GM18861 (cell line): ENCODE data around the gene FMO4.
"Not testable (repeated sequence)": the region's sequence is repeated elsewhere in the genome, so short reads cannot be mapped to it uniquely, and the experiment has no call there.

ENCODE experiments used
- ATAC-seq: cut with Tn5 transposase; IDR thresholded peaks from one replicate; pipeline ENCODE4 v1.9.1; 2021; ENCODE audit not compliant: unreplicated experiment

Gene FMO4

DNA sequence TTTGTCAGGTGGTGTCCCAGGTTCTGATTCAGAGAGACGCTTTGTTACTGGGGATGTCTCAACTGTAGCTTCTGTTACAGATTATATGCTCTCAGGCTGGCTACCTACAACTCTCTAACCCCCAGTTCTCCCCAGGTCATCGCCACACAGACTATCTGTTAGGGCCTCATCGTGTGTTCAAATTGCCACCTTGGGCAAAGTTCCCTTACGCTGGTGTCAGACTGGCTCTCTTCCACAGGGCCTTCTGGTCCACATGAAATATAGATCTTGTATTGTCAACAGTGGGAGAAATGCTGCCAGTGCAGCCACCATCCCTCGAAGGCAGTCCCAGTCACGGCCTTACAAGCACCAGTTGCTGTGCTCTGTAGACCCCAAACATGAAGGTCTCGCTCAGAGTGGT is 15.3 kb downstream of the FMO4 start:
- ATAC-seq: no peak

- no peak for ATAC-seq
These were observed 20.1 kb downstream of the FMO4 start for GRCh38 chr1:171334024-171334640.

- no peak for ATAC-seq
These were observed 22.0 kb downstream of the FMO4 start for GRCh38 chr1:171335964-171336363.

DNA sequence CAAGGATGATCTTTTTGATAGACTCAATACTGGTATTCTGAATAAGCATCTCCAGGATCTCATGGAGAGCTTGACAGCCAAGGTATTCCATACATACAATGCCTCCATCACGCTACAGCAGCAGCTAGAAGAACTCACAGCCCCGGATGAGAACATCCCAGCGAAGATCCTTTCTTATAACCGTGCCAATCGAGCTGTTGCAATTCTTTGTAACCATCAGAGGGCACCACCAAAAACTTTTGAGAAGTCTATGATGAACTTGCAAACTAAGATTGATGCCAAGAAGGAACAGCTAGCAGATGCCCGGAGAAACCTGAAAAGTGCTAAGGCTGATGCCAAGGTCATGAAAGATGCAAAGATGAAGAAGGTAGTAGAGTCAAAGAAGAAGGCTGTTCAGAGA is 25.4 kb downstream of the FMO4 start:
- not testable (repeated sequence) for ATAC-seq

GRCh38 chr1:171343727-171344472 is 29.9 kb downstream of the FMO4 start:
- ATAC-seq: no peak

GRCh38 chr1:171344473-171344820 is 30.5 kb downstream of the FMO4 start:
- ATAC-seq: no peak

DNA sequence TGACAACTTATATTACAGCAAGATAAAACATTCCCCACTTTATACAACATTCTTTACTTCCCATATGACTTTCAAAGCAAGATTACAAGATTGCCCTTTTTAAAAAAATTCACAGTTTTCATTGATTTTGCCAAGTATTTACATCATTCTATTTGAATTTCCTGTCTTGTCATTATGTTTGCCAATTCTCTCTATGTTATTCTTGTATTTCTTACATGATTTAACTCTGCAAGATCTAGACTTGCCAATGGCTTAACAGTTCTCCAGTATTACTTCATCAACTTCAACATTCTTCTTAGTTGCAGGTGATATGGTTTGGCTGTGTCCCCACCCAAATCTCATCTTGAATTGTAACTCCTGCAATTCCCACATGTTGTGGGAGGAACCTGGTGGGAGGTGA is 31.6 kb downstream of the FMO4 start:
- ATAC-seq: no peak

DNA sequence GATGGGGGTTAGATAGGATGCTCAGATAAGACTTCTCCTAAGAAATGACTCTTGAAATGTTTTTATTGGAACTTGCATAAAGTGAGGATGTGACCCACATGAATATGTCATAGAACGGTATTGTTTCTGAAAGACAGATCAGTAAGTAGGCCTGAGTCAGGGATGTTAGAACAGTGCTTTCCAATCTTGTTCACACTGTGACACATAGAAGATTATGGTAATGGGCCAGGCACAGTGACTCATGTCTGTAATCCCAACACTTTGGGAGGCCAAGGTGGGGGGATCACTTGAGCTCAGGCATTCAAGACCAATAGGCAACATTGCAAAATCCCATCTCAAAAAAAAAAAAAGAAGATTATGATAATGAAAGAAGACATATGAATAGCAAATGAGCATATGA is 32.9 kb downstream of the FMO4 start:
- ATAC-seq: no peak

DNA sequence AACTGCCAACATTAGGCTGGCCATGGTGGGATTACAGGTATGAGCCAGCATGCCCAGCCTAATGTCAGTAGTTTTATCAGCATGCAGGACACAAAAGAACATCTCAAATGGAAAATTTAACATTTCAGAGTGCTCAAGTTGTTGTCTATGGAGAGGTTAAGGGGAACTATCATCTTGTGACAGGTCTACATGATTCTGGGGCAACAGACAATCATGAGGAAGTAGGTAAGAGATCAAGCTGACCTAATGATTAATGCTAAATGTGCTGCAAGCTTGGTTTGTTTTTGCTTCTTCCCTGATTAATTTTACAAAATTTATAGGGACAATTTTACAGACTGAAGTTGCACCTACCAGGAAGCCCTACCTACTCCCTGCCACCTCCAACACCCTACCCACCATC is 36.6 kb downstream of the FMO4 start:
- ATAC-seq: no peak

DNA sequence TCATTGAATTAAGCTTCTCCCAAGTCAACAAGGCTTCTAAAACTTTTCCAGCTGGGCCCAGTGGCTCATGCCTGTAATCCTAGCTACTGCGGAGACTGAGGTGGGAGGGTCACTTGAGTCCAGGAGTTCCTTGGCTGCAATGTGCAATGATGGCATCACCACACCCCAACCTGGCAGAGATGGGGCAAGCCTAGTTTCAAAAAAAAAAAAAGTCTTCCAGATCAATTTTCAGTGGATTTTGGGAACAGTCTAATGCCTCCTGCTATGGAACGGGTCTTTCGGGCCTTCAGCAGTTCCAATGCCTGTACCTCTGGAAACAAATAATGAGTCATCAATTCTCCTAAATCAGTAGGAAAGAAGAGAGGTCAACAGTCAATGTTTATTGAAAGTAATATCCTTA is 38.0 kb downstream of the FMO4 start:
- no peak for ATAC-seq

GRCh38 chr1:171352554-171352953 is 38.6 kb downstream of the FMO4 start:
- ATAC-seq: no peak

- ATAC-seq: no peak
These were observed 41.7 kb downstream of the FMO4 start for GRCh38 chr1:171355727-171356126.

GRCh38 chr1:171357179-171357578 is 43.2 kb downstream of the FMO4 start:
- ATAC-seq: no peak

GRCh38 chr1:171359355-171359648 is 45.3 kb downstream of the FMO4 start:
- ATAC-seq: not testable (repeated sequence)

DNA sequence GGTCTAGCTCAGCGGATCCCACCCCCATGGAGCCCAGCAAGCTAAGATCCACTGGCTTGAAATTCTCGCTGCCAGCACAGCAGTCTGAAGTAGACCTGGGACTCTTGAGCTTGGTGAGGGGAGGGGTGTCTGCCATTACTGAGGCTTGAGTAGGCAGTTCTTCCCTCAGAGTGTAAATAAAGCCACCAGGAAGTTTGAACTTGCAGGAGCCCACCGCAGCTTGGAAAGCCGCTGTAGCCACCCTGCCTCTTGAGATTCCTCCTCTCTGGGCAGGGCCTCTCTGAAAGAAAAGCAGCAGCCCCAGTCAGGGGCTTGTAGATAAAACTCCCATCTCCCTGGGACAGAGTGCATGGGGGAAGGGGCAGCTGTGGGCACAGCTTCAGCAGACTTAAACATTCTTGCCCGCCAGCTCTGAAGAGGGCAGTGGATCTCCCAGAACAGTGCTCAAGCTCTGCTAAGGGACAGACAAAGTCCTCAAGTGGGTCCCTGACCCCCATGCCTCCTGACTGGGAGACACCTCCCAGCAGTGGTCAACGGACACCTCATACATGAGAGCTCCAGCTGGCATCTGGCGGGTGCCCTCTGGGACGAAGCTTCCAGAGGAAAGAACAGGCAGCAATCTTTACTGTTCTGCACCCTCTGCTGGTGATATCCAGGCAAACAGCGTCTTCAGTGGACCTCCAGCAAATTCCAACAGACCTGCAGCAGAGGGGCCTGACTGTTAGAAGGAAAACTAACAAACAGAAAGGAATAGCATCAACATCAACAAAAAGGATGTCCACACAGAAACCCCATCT is 45.9 kb downstream of the FMO4 start:
- ATAC-seq: not testable (repeated sequence)

DNA sequence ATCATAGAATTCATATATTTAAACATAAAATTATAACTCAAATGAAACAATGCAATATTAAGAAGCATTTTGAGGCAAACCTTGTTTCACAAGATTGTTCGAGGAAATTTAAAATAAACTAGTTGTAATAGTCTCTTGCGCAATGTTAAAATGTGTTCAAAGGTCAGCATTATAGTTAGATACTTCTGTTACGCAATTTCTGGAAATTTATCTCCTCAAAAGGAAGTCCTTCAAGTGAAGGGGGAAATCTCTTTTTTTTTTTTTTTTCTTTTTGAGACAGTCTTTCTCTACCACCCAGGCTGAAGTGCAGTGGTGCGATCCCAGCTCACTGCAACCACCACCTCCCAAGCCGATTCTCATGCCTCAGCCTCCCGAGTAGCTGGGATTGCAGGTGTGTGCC is 52.1 kb downstream of the FMO4 start:
- ATAC-seq: no peak

GRCh38 chr1:171366816-171367215 is 52.8 kb downstream of the FMO4 start:
- no peak for ATAC-seq

DNA sequence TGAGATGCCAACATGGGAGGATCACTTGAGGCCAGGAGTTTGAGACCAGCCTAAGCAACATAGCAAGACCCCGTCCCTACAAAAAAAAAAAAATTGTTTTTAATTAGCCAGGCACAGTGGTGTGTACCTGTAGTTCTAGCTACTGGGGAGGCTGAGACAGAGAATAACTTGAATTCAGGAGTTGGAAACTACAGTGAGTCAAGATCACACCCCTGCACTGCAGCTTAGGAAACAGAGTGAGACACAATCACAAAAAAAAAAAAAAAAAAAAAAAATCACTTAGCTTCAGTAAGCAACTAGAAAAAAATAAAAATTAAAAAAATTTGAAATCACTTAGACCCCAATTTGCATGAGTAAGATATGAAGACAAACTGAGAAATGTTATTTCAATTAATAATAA is 53.5 kb downstream of the FMO4 start:
- no peak for ATAC-seq

GRCh38 chr1:171372418-171373084 is 58.6 kb downstream of the FMO4 start:
- ATAC-seq: no peak

DNA sequence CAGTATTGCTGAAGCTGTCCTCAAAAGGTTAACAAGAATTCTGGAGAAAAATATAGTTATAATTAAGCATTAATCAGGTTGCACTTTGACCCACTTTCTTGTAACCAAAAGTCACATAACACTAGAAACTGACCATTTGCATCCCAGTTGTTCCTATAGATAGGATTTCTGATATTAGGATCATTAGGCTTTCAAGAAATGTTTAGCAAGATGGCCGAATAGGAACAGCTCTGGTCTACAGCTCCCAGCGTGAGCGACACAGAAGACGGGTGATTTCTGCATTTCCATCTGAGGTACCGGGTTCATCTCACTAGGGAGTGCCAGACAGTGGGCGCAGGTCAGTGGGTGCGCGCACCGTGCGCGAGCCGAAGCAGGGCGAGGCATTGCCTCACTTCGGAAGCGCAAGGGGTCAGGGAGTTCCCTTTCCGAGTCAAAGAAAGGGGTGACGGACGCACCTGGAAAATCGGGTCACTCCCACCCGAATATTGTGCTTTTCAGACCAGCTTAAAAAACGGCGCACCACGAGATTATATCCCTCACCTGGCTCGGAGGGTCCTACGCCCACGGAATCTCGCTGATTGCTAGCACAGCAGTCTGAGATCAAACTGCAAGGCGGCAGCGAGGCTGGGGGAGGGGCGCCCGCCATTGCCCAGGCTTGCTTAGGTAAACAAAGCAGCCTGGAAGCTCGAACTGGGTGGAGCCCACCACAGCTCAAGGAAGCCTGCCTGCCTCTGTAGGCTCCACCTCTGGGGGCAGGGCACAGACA is 59.6 kb downstream of the FMO4 start:
- not testable (repeated sequence) for ATAC-seq

- no peak for ATAC-seq
These were observed 65.9 kb downstream of the FMO4 start for GRCh38 chr1:171379846-171380245.
